ENCODE measurements around the gene ACADS.

Gene ACADS

GRCh38 chr12:120758798-120759590 lies 33.4 kb downstream of the ACADS start:
- no peak for DNase-seq

GRCh38 chr12:120759591-120760348 lies 34.1 kb downstream of the ACADS start:
- DNase-seq: peak in 1 of 2 experiments; percentile 32

- DNase-seq: no peak
Measured at GRCh38 chr12:120760349-120761254, 35.0 kb downstream of the ACADS start.

- no peak for DNase-seq
Measured at GRCh38 chr12:120761519-120761934, 35.9 kb downstream of the ACADS start.

- no peak for DNase-seq
Measured at GRCh38 chr12:120762086-120762485, 36.5 kb downstream of the ACADS start.

GRCh38 chr12:120763250-120763649 lies 37.6 kb downstream of the ACADS start:
- no peak for DNase-seq

- DNase-seq: no peak
Measured at GRCh38 chr12:120764816-120765215, 39.2 kb downstream of the ACADS start.

- DNase-seq: no peak
Measured at GRCh38 chr12:120766566-120766965, 40.9 kb downstream of the ACADS start.

- DNase-seq: no peak
Measured at GRCh38 chr12:120767071-120768024, 41.7 kb downstream of the ACADS start.

- DNase-seq: no peak
Measured at GRCh38 chr12:120771097-120771496, 45.5 kb downstream of the ACADS start.

GRCh38 chr12:120774169-120774916 lies 48.7 kb downstream of the ACADS start:
- DNase-seq: peak in 1 of 2 experiments; percentile 43

- no peak for DNase-seq
Measured at GRCh38 chr12:120775862-120776552, 50.4 kb downstream of the ACADS start.

GRCh38 chr12:120783197-120783596 lies 57.6 kb downstream of the ACADS start:
- DNase-seq: no peak

GRCh38 chr12:120784804-120785203 lies 59.2 kb downstream of the ACADS start:
- no peak for DNase-seq

GRCh38 chr12:120787889-120788288 lies 62.3 kb downstream of the ACADS start:
- DNase-seq: no peak

Data from NCI-H524 (cell line).